Naive thymus-derived CD4-positive, alpha-beta T cell (primary cell): Measurements from ENCODE around the gene WTAP. TPM values are rescaled to one million over a fixed set of nuclear protein-coding genes. Genes with fewer than 3 reads are reported as not detected.

Experiments used
- ATAC-seq: fragments of 150-1000 bp; cut with Tn5 transposase; 2 replicates; pipeline ENCODE4 v1.10.0; 2021; ENCODE audit warnings: mild to moderate bottlenecking, moderate library complexity
- CTCF ChIA-PET: fragments of 350-600 bp; sonication (Branson Sonifier 250); formaldehyde crosslinking; loops from one replicate; lab custom pipeline; 2021; ENCODE audit warnings: antibody characterized with exemption; lab: Charles Lee
- POLR2A ChIA-PET: fragments of 350-600 bp; sonication (Branson Sonifier 250); formaldehyde crosslinking; loops from one replicate; lab custom pipeline; 2021; ENCODE audit warnings: antibody characterized with exemption, inconsistent platforms; lab: Charles Lee
- DNase-seq, 9 donors: peaks; one replicate each; pipeline versions ENCODE4 v3.0.0 to v3.0.0-alpha.2; 2020 to 2022; ENCODE audit warnings: mixed read lengths in 1 of 9
- H3K27ac ChIP-seq: one replicate; pipeline ENCODE4 v1.7.0; 2013; ENCODE audit warnings: mild to moderate bottlenecking, low read depth, low read length, moderate library complexity
- H3K27me3 ChIP-seq, 2 donors: one replicate each; pipeline ENCODE4 v1.7.0; 2013; ENCODE audit warnings: low read length in 2 of 2, mild to moderate bottlenecking in 2 of 2, moderate library complexity in 2 of 2; ENCODE audit not compliant: control insufficient read depth in 2 of 2, insufficient read depth in 2 of 2
- H3K36me3 ChIP-seq, 3 experiments: 1 replicate in 2 of 3; 2 replicates in 1 of 3; pipeline ENCODE4 v1.7.0; 2013; ENCODE audit warnings: low read length in 3 of 3, mild to moderate bottlenecking in 3 of 3, moderate library complexity in 1 of 3; ENCODE audit not compliant: insufficient read depth in 3 of 3, control insufficient read depth in 2 of 3
- H3K4me1 ChIP-seq, 2 donors: one replicate each; pipeline ENCODE4 v1.7.0; 2013; ENCODE audit warnings: low read length in 2 of 2, mild to moderate bottlenecking in 2 of 2, moderate library complexity in 1 of 2; ENCODE audit not compliant: control insufficient read depth in 2 of 2, insufficient read depth in 2 of 2
- H3K4me3 ChIP-seq: 2 replicates; pipeline ENCODE4 v1.7.0; 2013; ENCODE audit warnings: mild to moderate bottlenecking, low read length
- H3K9me3 ChIP-seq, 3 experiments: 1 replicate in 2 of 3; 2 replicates in 1 of 3; pipeline ENCODE4 v1.7.0; 2013; ENCODE audit warnings: low read length in 3 of 3; ENCODE audit not compliant: control insufficient read depth in 2 of 3
- H3K27ac Mint-ChIP-seq, 9 donors: one replicate each; pipeline ENCODE4 v1.8.0; 2020 to 2022; ENCODE audit warnings: mixed read lengths in 9 of 9, mild to moderate bottlenecking in 8 of 9, moderate library complexity in 5 of 9, inconsistent platforms in 2 of 9
- H3K27me3 Mint-ChIP-seq, 5 donors: one replicate each; pipeline ENCODE4 v1.8.0; 2021 to 2022; ENCODE audit warnings: mixed read lengths in 5 of 5, mild to moderate bottlenecking in 1 of 5
- H3K36me3 Mint-ChIP-seq, 5 donors: one replicate each; pipeline ENCODE4 v1.8.0; 2020 to 2022; ENCODE audit warnings: mixed read lengths in 5 of 5, mild to moderate bottlenecking in 3 of 5, inconsistent platforms in 1 of 5
- H3K4me1 Mint-ChIP-seq, 7 donors: one replicate each; pipeline ENCODE4 v1.8.0; 2020 to 2022; ENCODE audit warnings: mixed read lengths in 7 of 7, mild to moderate bottlenecking in 3 of 7, inconsistent platforms in 1 of 7
- H3K4me3 Mint-ChIP-seq, 10 donors: one replicate each; pipeline ENCODE4 v1.8.0; 2020 to 2022; ENCODE audit warnings: mild to moderate bottlenecking in 10 of 10, mixed read lengths in 10 of 10, moderate library complexity in 6 of 10, inconsistent platforms in 2 of 10
- H3K9me3 Mint-ChIP-seq, 11 donors: one replicate each; pipeline ENCODE4 v1.8.0; 2020 to 2022; ENCODE audit warnings: mixed read lengths in 11 of 11, mild to moderate bottlenecking in 4 of 11, inconsistent platforms in 1 of 11, moderate library complexity in 1 of 11
- intact Hi-C, 2 donors: fragments of 100-400 bp; cut with micrococcal nuclease; formaldehyde crosslinking; loops; one replicate each; pipeline ENCODE4 v1.15.1; 2023
- polyA plus RNA-seq, 2 donors: library from polyadenylated mRNA; unstranded; fragments of 300-500 nt; fragmentation: Illumina TruSeq; gene quantifications; one replicate each; pipeline ENCODE4 v1.2.3, GENCODE V29; 2021
- total RNA-seq, 6 experiments: library from RNA in 5 of 6; stranded (reverse) in 5 of 6; gene quantifications; 1 replicate in 5 of 6; 2 replicates in 1 of 6; pipeline ENCODE4 v1.2.3 and lab custom pipeline; 2021 to 2026

Gene WTAP
- total and polyA plus RNA-seq, 7 experiments from 2014 or later, result 117 to 152 (median 133) TPM

DNA sequence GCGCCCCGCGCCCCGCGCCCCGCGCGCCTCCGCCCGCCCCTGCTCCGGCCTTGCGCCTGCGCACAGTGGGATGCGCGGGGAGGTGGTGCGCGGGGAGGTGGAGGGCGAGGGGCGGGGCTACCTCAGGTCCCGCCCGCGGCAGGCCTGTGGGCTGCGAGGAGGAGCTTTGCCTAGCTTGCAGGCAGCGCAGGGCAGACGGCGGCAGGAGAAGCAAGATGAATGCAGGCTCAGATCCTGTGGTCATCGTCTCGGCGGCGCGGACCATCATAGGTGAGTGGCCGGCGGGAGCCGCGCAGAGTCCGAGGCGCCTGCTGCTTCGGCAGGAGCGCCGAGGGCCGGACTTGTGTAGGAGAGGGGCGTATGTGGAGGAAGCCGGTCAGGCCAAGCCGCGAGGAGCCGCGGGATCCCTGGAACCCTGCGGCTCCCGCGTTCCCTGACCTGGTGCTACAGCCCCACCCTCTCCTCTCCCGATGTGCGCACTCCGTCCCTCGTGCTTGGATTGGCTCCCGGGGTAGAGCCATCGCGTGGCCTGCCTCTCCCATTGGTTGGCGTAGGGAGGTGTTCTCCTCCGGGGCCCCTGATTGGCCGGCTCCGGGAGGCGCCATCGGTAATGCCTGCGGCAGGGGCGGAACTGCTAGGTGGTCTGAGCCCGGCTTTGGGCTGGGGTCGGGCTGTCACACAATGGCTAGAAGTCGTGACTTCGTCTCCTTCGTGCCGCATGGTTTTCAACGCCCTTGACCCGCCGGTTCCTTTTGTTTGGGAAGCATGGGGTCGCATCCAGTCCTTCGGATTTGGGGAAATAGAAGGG, 34.8 kb downstream of the WTAP start, which contains the start of gene ACAT2:
Gene ACAT2, plus strand, starts transcription at position 173 of the 808 bp plus-strand sequence. Its CDS starts 43 bp downstream, at position 216.
- no peaks in the 10 kb centered on the region for H3K9me3 Mint-ChIP-seq
- H3K36me3 Mint-ChIP-seq, result peaks cover 4 to 26% (median 15%) of the 10 kb centered on the region in 5 donors

DNA sequence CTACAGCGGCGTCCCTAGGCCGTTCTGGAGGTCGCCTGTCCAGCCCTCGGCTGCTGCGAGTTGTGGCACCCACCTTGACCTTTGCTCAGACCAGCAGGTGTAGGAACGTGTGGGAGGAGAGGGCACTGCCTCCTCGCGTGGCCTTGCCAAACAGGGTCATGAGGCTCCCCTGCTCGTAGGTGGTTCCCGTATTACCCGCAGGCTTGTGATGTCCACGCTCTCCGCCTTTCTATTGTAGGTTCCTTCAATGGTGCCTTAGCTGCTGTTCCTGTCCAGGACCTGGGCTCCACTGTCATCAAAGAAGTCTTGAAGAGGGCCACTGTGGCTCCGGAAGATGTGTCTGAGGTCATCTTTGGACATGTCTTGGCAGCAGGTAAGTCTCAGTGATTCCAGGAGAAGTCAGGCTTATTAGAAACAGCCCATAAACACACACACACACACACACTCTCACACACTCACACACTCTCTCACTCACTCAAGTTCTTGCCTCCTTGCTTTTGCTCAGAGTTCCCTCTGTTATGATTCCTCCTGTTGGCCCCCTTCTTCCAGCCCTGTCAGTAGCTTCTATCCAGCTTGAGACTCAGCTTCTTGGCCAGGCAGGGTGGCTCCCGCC, 35.5 kb downstream of the WTAP start:
- peak in 3 of 9 donors; percentile 11 to 50 (median 50) for DNase-seq
- ChIA-PET CTCF (no interaction called here), POLR2A (interaction anchor here (0.8 to 8.3 kb wide), 7 partner anchors 19 to 70 kb away, joined by 3 to 101 read pairs (median 13); partner anchors contain the start of genes MRPL18, SOD2, TCP1 and WTAP)
- intact Hi-C loops, result loop anchor here (1.0 to 5.0 kb wide), 5 partner anchors 27 to 1595 kb away; partner anchors contain the start of genes SOD2 (in 2 of the 2), TCP1 (in 2 of the 2), WTAP (in 2 of the 2) and GTF2H5 (in 1 of the 2)
- peaks cover 6 to 15% of the 10 kb centered on the region in 2 donors for H3K4me1 ChIP-seq
- H3K27me3 ChIP-seq, result no peaks in the 10 kb centered on the region
- peak; percentile 14 for ATAC-seq
- H3K4me3 ChIP-seq, result peak overlapping the region; percentile 99
- Mint-ChIP-seq H3K36me3 (peaks cover 4 to 29% (median 18%) of the 10 kb centered on the region in 5 donors), H3K9me3 (no peaks in the 10 kb centered on the region), H3K4me3 (peak overlapping the region; percentile 84 to 97 (median 94)), H3K27me3 (no peaks in the 10 kb centered on the region), H3K27ac (peak overlapping the region; percentile 93 to 99 (median 97)), H3K4me1 (peaks cover 23 to 48% (median 34%) of the 10 kb centered on the region in 7 donors)
- H3K9me3 ChIP-seq, result no peaks in the 10 kb centered on the region
- H3K36me3 ChIP-seq, result peaks cover 0 to 38% (median 7%) of the 10 kb centered on the region in 3 experiments
- H3K27ac ChIP-seq, result peak overlapping the region; percentile 98

More for the DNA sequence above, 34.8 kb downstream of the WTAP start, which contains the start of gene ACAT2:
- H3K4me3 Mint-ChIP-seq, result peak within 1 kb of the TSS; percentile 84 to 97 (median 94)
- ATAC-seq (peak; percentile 94), DNase-seq (peak; percentile 89 to 95 (median 93))
- H3K27ac Mint-ChIP-seq, result peak within 1 kb of the TSS; percentile 93 to 99 (median 97)
- Histone ChIP-seq H3K27me3 (no peaks in the 10 kb centered on the region), H3K9me3 (no peaks in the 10 kb centered on the region), H3K27ac (peak within 1 kb of the TSS; percentile 98), H3K4me3 (peak within 1 kb of the TSS; percentile 99), H3K36me3 (peaks cover 0 to 31% (median under 1%) of the 10 kb centered on the region in 3 experiments), H3K4me1 (peaks cover 6 to 15% of the 10 kb centered on the region in 2 donors)
- CTCF ChIA-PET, result interaction anchor here (1.4 to 1.8 kb wide), 2 partner anchors 27 to 36 kb away, joined by 6 to 7 read pairs; partner anchors contain the start of genes MRPL18, TCP1 and WTAP
- intact Hi-C loops, result loop anchor here (1.0 to 5.0 kb wide), 5 partner anchors 27 to 1595 kb away; partner anchors contain the start of genes SOD2 (in 2 of the 2), TCP1 (in 2 of the 2), WTAP (in 2 of the 2) and GTF2H5 (in 1 of the 2)
- H3K4me1 Mint-ChIP-seq, result peaks cover 23 to 49% (median 34%) of the 10 kb centered on the region in 7 donors
- no peaks in the 10 kb centered on the region for H3K27me3 Mint-ChIP-seq
- POLR2A ChIA-PET, result interaction anchor here (0.7 to 8.3 kb wide), 14 partner anchors 10 to 220 kb away, joined by 3 to 101 read pairs (median 6); partner anchors contain the start of genes MRPL18, SOD2, TCP1 and WTAP

DNA sequence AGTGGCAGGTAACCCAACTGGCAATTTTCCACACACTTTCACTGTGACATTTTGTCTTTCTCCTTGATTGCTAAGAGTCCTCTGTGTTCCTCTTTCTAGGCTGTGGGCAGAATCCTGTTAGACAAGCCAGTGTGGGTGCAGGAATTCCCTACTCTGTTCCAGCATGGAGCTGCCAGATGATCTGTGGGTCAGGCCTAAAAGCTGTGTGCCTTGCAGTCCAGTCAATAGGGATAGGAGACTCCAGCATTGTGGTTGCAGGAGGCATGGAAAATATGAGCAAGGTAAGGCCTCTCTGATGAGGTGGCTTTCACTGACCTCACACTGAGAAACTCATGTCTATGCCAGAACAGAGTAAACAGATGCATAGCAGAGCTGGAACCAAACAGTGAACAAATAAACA, 39.6 kb downstream of the WTAP start:
- Mint-ChIP-seq H3K9me3 (peaks cover 0 to 11% (median 0%) of the 10 kb centered on the region in 11 donors), H3K4me1 (peaks cover 11 to 29% (median 14%) of the 10 kb centered on the region in 7 donors), H3K27ac (peak overlapping the region in 1 of 9 donors; percentile 55), H3K36me3 (peaks cover 13 to 58% (median 41%) of the 10 kb centered on the region in 5 donors), H3K27me3 (no peaks in the 10 kb centered on the region), H3K4me3 (no peak overlapping the region)
- intact Hi-C loops, result no loop called here
- no peak for DNase-seq
- ATAC-seq, result no peak
- no peaks in the 10 kb centered on the region for H3K9me3 ChIP-seq
- H3K4me1 ChIP-seq, result peaks cover 6 to 9% of the 10 kb centered on the region in 2 donors
- no peak overlapping the region for H3K4me3 ChIP-seq
- ChIA-PET CTCF (interaction anchor here (1.0 kb wide), 1 partner anchor 23 kb away, joined by 3 read pairs; the partner anchor contains the start of genes MRPL18 and TCP1), POLR2A (interaction anchor here (8.3 kb wide), 1 partner anchor 22 kb away, joined by 101 read pairs; the partner anchor contains the start of genes MRPL18 and TCP1)
- H3K36me3 ChIP-seq, result peaks cover 0 to 57% (median 12%) of the 10 kb centered on the region in 3 experiments
- no peaks in the 10 kb centered on the region for H3K27me3 ChIP-seq
- H3K27ac ChIP-seq, result no peak overlapping the region

GRCh38 chr6:159769470-159769869, 42.2 kb downstream of the WTAP start:
- no peak for ATAC-seq
- Histone ChIP-seq H3K27ac (no peak overlapping the region), H3K9me3 (no peaks in the 10 kb centered on the region), H3K4me1 (no peaks in the 10 kb centered on the region), H3K27me3 (no peaks in the 10 kb centered on the region), H3K4me3 (no peak overlapping the region), H3K36me3 (peaks cover 0 to 57% (median 12%) of the 10 kb centered on the region in 3 experiments)
- peaks cover 4 to 22% (median 5%) of the 10 kb centered on the region in 7 donors for H3K4me1 Mint-ChIP-seq
- peaks cover 13 to 68% (median 45%) of the 10 kb centered on the region in 5 donors for H3K36me3 Mint-ChIP-seq
- DNase-seq, result no peak
- intact Hi-C loops, result no loop called here
- POLR2A ChIA-PET, result interaction anchor here (1.2 to 2.0 kb wide), 5 partner anchors 10 to 43 kb away, joined by 3 to 7 read pairs (median 4); partner anchors contain the start of gene MRPL18
- no peaks in the 10 kb centered on the region for H3K27me3 Mint-ChIP-seq
- no peak overlapping the region for H3K27ac Mint-ChIP-seq
- peaks cover 0 to 11% (median 0%) of the 10 kb centered on the region in 11 donors for H3K9me3 Mint-ChIP-seq
- H3K4me3 Mint-ChIP-seq, result no peak overlapping the region
- CTCF ChIA-PET, result no interaction called here

DNA sequence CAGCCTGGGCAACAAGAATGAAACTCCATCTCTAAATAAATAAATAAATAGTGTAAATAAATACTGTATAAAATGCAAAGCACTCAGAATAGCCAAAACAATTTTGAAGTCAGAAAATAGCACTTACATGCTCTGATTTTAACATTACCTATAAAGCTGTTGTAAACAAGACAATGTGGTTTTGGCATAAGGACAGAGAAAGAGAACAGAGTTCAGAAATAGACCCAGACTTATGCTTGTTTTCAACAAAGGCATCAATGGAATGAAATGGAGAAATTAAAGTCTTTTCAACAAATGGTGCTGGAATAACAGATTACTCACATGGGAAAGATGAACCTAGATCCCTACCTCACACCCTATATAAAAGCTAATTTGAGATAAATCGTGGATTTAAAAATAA, 44.9 kb downstream of the WTAP start:
- peaks cover 17 to 65% (median 41%) of the 10 kb centered on the region in 5 donors for H3K36me3 Mint-ChIP-seq
- POLR2A ChIA-PET, result interaction anchor here (0.9 to 1.4 kb wide), 3 partner anchors 11 to 18 kb away, joined by 4 to 5 read pairs (median 4); partner anchors contain the start of genes ACAT2, MRPL18 and TCP1

More for the DNA sequence above, 44.9 kb downstream of the WTAP start:
- Histone ChIP-seq H3K36me3 (peaks cover 0 to 67% (median 10%) of the 10 kb centered on the region in 3 experiments), H3K4me1 (no peaks in the 10 kb centered on the region), H3K27ac (no peak overlapping the region), H3K9me3 (no peaks in the 10 kb centered on the region), H3K27me3 (no peaks in the 10 kb centered on the region), H3K4me3 (no peak overlapping the region)
- H3K27me3 Mint-ChIP-seq, result no peaks in the 10 kb centered on the region
- no peak overlapping the region for H3K4me3 Mint-ChIP-seq
- DNase-seq (no peak), ATAC-seq (no peak)
- H3K9me3 Mint-ChIP-seq, result peaks cover 0 to 11% (median 0%) of the 10 kb centered on the region in 11 donors
- H3K4me1 Mint-ChIP-seq, result peaks cover 0 to 11% (median 0%) of the 10 kb centered on the region in 7 donors
- intact Hi-C loops, result no loop called here
- H3K27ac Mint-ChIP-seq, result no peak overlapping the region
- CTCF ChIA-PET, result no interaction called here
